ENCODE measurements around the gene XYLT1. TPM values are rescaled to one million over a fixed set of nuclear protein-coding genes. Genes with fewer than 3 reads are reported as not detected.

XYLT1 gene
- total RNA-seq, 4 donors from 2014 or later: 6.6 to 17.2 (median 10.0) TPM

GRCh38 chr16:17470182-17470907 is 415 bp downstream of the XYLT1 start:
- 0% methylated on average over 2 of the region's 95 CpGs; no CpG with 5 or more reads in 1 of the 2 donors for WGBS, 2 donors
- H3K27ac ChIP-seq: peak overlapping the region; percentile 85 to 95 (median 88)
- DNase-seq: no peak

GRCh38 chr16:17469741-17470181 is 999 bp downstream of the XYLT1 start:
- no peaks in the 10 kb centered on the region for H3K9me3 ChIP-seq
- H3K27ac ChIP-seq: peak overlapping the region; percentile 77 to 95 (median 88)
- peak overlapping the region; percentile 66 to 82 (median 72) for H3K4me3 ChIP-seq
- no peak for DNase-seq
- intact Hi-C loops (cut with DNase I): loop anchor here (10.0 kb wide), 2 partner anchors 245 to 605 kb away; no protein-coding TSS in a partner anchor
- H3K36me3 ChIP-seq: peaks cover 0 to 5% (median 0%) of the 10 kb centered on the region in 3 donors
- no peak for TF ChIP-seq CTCF (IDR thresholded peaks at IDR 0.05)
- TF ChIP-seq POLR2A (IDR thresholded peaks at IDR 0.05): no peak
- WGBS, 2 donors: 1% methylated on average over 9 to 12 of the region's 16 CpGs
- peaks cover 0 to 18% (median 0%) of the 10 kb centered on the region in 4 donors for H3K27me3 ChIP-seq
- peaks cover 23 to 50% (median 25%) of the 10 kb centered on the region in 3 donors for H3K4me1 ChIP-seq

More at GRCh38 chr16:17470182-17470907, 415 bp downstream of the XYLT1 start:
- Histone ChIP-seq H3K4me1 (peaks cover 23 to 50% (median 25%) of the 10 kb centered on the region in 3 donors), H3K27me3 (peaks cover 0 to 22% (median 0%) of the 10 kb centered on the region in 4 donors), H3K36me3 (peaks cover 0 to 5% (median 0%) of the 10 kb centered on the region in 3 donors), H3K9me3 (no peaks in the 10 kb centered on the region), H3K4me3 (peak overlapping the region; percentile 66 to 82 (median 72))
- intact Hi-C loops (cut with DNase I): loop anchor here (10.0 kb wide), 1 partner anchor 246 kb away; no protein-coding TSS in a partner anchor
- TF ChIP-seq POLR2A (IDR thresholded peaks at IDR 0.05) (no peak), CTCF (IDR thresholded peaks at IDR 0.05) (no peak)

GRCh38 chr16:17469011-17469740 is 1.6 kb downstream of the XYLT1 start:
- Histone ChIP-seq H3K4me3 (peak overlapping the region; percentile 66 to 82 (median 72)), H3K9me3 (no peaks in the 10 kb centered on the region), H3K4me1 (peaks cover 23 to 50% (median 25%) of the 10 kb centered on the region in 3 donors), H3K27ac (peak overlapping the region; percentile 54 to 91 (median 81)), H3K27me3 (peaks cover 0 to 12% (median 0%) of the 10 kb centered on the region in 4 donors), H3K36me3 (peaks cover 0 to 5% (median 0%) of the 10 kb centered on the region in 3 donors)
- TF ChIP-seq POLR2A (IDR thresholded peaks at IDR 0.05) (no peak), CTCF (IDR thresholded peaks at IDR 0.05) (no peak)
- DNase-seq: no peak
- intact Hi-C loops (cut with DNase I): loop anchor here (10.0 kb wide), 1 partner anchor 604 kb away; no protein-coding TSS in a partner anchor
- 16 to 36% methylated on average over 12 to 18 of the region's 18 CpGs for WGBS, 2 donors

GRCh38 chr16:17468611-17469010 is 2.1 kb downstream of the XYLT1 start:
- no peak for TF ChIP-seq CTCF (IDR thresholded peaks at IDR 0.05)
- no peak for TF ChIP-seq POLR2A (IDR thresholded peaks at IDR 0.05)
- H3K36me3 ChIP-seq: peaks cover 0 to 5% (median 0%) of the 10 kb centered on the region in 3 donors
- H3K9me3 ChIP-seq: no peaks in the 10 kb centered on the region
- peaks cover 23 to 50% (median 25%) of the 10 kb centered on the region in 3 donors for H3K4me1 ChIP-seq
- 61 to 73% methylated on average over 2 to 7 of the region's 7 CpGs for WGBS, 2 donors
- peak overlapping the region; percentile 66 to 82 (median 72) for H3K4me3 ChIP-seq
- intact Hi-C loops (cut with DNase I): loop anchor here (10.0 kb wide), 1 partner anchor 604 kb away; no protein-coding TSS in a partner anchor
- no peak for DNase-seq
- H3K27ac ChIP-seq: peak overlapping the region in 3 of 4 donors; percentile 7 to 21 (median 9)
- peaks cover 0 to 9% (median 0%) of the 10 kb centered on the region in 4 donors for H3K27me3 ChIP-seq

All from esophagus squamous epithelium (tissue), 5 donors.